Kidney glomerular epithelial cell (primary cell): ENCODE data around the gene PTPRO.

Experiments
- DNase-seq: peaks from one replicate; lab custom pipeline; 2025; lab: John Stamatoyannopoulos, UW

PTPRO gene

GRCh38 chr12:15322164-15323061, at the start of gene PTPRO:
TSS of gene PTPRO (plus strand) at chr12:15322508.
- DNase-seq: peak; percentile 32

DNA sequence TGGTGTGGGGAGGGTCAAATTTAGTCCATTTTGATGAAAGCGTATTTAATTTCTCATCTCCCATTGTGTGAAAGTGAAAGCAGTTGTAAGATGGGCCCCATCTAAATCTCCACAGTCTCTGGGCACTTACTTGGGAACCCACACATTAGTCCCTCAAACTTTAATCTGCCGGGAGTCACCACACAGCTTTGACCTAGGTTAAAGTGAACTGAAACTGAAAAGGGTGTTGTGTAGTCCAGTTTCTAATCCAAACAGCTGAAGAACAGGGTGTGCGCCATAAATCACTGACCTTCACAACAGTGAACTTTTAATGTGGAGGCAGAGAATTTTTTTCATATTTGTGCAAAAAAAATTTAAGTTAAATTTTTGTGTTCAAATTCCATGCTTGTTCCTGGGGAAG, 48.4 kb upstream of the PTPRO start:
- DNase-seq: no peak

DNA sequence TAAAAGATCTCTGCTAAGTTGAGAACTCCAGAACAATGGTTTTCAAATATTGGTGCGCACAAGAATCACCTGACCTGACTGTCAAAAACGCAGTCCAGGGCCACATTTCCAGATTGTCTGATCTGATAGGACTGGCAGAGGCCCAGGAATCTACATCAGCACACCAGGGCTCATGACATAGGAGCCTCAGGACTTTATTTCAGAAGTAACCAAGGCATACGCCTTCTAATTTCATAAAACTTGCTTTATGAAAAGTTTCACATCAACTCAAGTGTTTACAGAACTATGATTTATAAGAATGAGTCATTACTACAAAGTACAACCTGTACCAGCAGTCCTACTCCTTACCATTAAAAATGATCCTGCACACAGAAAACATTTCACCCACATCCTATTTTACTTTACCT, 47.7 kb upstream of the PTPRO start:
- DNase-seq: peak; percentile 31

- DNase-seq: peak; percentile 48
These were observed 46.1 kb upstream of the PTPRO start for GRCh38 chr12:15276088-15276698.

- DNase-seq: no peak
These were observed 43.3 kb upstream of the PTPRO start for GRCh38 chr12:15278816-15279658.

- DNase-seq: no peak
These were observed 41.4 kb upstream of the PTPRO start for GRCh38 chr12:15280930-15281329.

- no peak for DNase-seq
These were observed 33.1 kb upstream of the PTPRO start for GRCh38 chr12:15289192-15289591.

DNA sequence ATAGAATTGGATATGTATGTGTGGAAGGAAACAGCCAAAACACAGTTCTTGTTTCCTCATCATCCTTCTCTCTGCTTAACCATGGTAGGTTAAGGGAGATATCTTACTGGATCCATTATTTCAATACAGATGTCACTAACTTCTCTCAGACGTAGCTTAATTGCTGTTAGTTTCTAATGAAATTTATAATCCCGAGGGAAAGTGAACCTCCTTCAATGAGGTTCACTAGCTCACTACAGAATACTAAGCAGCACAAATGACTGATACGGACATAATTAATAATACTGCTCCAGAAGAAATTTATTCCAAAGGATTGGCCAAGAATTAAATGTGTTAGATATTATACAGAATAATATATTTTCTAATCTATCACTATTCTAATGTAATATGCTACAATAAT, 28.6 kb upstream of the PTPRO start:
- DNase-seq: no peak

GRCh38 chr12:15299947-15300346, 22.4 kb upstream of the PTPRO start:
- no peak for DNase-seq

DNA sequence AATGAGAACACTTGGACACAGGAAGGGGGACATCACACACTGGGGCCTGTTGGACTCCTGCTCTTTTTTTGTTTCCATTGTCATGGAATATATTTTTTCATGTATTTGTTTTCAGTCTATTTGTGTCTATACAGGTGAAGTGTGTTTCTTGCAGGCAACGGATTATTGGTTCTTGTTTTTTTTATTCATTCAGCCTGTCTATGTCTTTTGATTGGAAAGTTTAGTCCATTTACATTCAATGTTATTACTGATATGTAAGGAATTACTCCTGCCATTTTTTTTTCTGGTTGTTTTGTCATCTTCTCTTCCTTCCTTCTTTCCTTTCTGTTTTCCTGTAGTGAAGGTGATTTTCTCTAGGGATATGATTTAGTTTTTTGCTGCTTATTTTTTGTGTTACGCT, 18.0 kb upstream of the PTPRO start:
- DNase-seq: no peak

DNA sequence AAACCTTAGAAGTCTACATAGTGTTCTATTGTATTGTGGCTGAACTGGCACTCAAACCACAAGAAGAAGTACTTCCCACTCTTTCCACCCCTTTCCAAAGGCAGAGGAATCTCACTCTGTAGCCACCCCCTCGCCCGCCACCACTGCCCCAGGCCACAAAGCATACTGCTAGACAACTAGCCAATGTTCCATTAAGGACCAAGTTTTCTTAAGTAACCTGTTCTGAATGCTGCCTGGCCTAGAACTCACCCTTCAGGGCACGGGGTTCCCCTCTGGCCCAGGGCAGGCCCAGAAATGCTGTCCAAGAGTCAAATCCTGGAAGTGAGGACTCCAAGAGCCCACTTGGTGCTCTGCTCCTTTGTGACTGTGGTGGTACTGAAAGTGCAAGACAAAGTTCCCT, 15.7 kb upstream of the PTPRO start:
- DNase-seq: no peak

GRCh38 chr12:15307079-15307478, 15.2 kb upstream of the PTPRO start:
- no peak for DNase-seq

GRCh38 chr12:15318841-15319240, 3.5 kb upstream of the PTPRO start:
- DNase-seq: no peak

DNA sequence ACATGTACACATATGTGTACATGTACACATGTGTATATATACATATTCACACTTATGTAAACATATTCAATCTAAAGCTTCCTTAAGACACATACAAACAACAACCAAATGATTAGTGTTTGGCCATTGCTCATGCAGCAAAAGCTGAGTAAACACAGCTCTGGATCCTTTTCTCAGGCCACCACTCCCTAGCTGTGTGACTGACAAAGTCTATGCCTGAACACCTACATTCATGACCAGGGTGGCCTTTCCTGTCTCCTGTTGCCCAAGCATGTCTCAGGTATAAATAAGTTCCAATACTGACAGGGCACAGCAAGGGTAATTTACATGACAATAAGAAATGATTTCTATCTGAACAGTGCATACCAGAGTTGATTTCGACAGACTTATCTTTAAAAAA, 1.4 kb upstream of the PTPRO start:
- DNase-seq: no peak

GRCh38 chr12:15323480-15323879, 1.2 kb downstream of the PTPRO start:
- DNase-seq: peak; percentile 25

GRCh38 chr12:15329891-15330290, 7.6 kb downstream of the PTPRO start:
- DNase-seq: no peak

- DNase-seq: no peak
These were observed 11.9 kb downstream of the PTPRO start for GRCh38 chr12:15334225-15334624.

GRCh38 chr12:15335959-15336358, 13.7 kb downstream of the PTPRO start:
- no peak for DNase-seq

- DNase-seq: peak; percentile 97
These were observed 14.7 kb downstream of the PTPRO start for GRCh38 chr12:15336768-15337553.

DNA sequence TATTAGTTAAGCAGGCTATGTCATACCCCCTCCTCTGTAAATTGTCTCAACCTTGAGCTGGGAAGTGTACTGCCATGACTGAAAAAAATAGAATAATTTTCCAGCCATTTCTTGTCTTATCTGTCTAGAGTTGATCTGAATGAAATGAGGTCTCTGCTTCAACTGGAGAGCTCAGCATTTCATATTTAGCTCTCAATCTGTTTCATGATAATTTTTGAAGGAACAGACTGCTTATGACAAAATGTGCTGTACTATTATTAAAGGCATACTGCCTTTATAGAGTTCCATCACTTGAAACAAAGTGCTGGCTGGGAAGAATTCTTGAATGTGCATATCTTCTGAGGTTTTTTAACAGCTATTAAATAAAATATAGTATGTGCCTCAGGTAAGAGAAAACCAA, 19.1 kb downstream of the PTPRO start:
- DNase-seq: no peak

- no peak for DNase-seq
These were observed 22.3 kb downstream of the PTPRO start for GRCh38 chr12:15344561-15344960.

- DNase-seq: peak; percentile 23
These were observed 24.2 kb downstream of the PTPRO start for GRCh38 chr12:15346488-15346887.
